HL-60 (cell line): Measurements from ENCODE around the gene ADSS1. TPM values are rescaled to one million over a fixed set of nuclear protein-coding genes. Genes with fewer than 3 reads are reported as not detected.

Experiments
- DNase-seq, 2 experiments: peaks; one replicate each; pipeline ENCODE4 v3.0.0-alpha.2; 2010 to 2020; ENCODE audit warnings: low read depth in 1 of 2, low spot score in 1 of 2
- H3K27ac ChIP-seq: fragments of 250-450 bp; sonication (Bioruptor Pico); replicated peaks from 2 replicates; pipeline ENCODE4 v1.5.1; 2020; ENCODE audit warnings: mild to moderate bottlenecking, moderate library complexity
- H3K27me3 ChIP-seq: fragments of 250-450 bp; sonication (Bioruptor Pico); 2 replicates; pipeline ENCODE4 v1.5.1; 2021; ENCODE audit warnings: mild to moderate bottlenecking, moderate library complexity; ENCODE audit not compliant: insufficient read depth, poor library complexity, severe bottlenecking
- H3K4me3 ChIP-seq: replicated peaks from 2 replicates; pipeline ENCODE4 v1.5.1; 2011; ENCODE audit warnings: mild to moderate bottlenecking, control low read depth, low read length; ENCODE audit not compliant: insufficient read depth
- CTCF ChIP-seq: IDR thresholded peaks from one replicate; pipeline ENCODE4 v1.5.1; 2011; ENCODE audit warnings: low read length, control low read depth, inconsistent platforms; ENCODE audit not compliant: insufficient read depth
- GABPA ChIP-seq: IDR thresholded peaks from 2 replicates; pipeline ENCODE4 v1.6.1; 2012; ENCODE audit warnings: low read depth
- POLR2AphosphoS5 ChIP-seq: IDR thresholded peaks from 2 replicates; pipeline ENCODE4 v1.6.1; 2012; ENCODE audit warnings: low read depth
- SPI1 ChIP-seq: IDR thresholded peaks from 2 replicates; pipeline ENCODE4 v1.6.1; 2012; ENCODE audit warnings: low read depth, mild to moderate bottlenecking, borderline replicate concordance
- microRNA-seq: library from miRNA; unstranded; fragments of <30 nt; microRNA quantifications from one replicate; pipeline ENCODE4, GENCODE V29; 2018
- TF ChIP-seq, protein P1 (sequence below): IDR thresholded peaks from 2 replicates; pipeline ENCODE4 v1.6.1; 2012; ENCODE audit warnings: low read depth; ENCODE audit not compliant: insufficient replicate concordance

Gene ADSS1

GRCh38 chr14:104795781-104796686, 72.0 kb downstream of the ADSS1 start:
- TF ChIP-seq SPI1 (no peak), GABPA (no peak), POLR2AphosphoS5 (no peak), CTCF (no peak)
- TF ChIP-seq, protein P1, sequence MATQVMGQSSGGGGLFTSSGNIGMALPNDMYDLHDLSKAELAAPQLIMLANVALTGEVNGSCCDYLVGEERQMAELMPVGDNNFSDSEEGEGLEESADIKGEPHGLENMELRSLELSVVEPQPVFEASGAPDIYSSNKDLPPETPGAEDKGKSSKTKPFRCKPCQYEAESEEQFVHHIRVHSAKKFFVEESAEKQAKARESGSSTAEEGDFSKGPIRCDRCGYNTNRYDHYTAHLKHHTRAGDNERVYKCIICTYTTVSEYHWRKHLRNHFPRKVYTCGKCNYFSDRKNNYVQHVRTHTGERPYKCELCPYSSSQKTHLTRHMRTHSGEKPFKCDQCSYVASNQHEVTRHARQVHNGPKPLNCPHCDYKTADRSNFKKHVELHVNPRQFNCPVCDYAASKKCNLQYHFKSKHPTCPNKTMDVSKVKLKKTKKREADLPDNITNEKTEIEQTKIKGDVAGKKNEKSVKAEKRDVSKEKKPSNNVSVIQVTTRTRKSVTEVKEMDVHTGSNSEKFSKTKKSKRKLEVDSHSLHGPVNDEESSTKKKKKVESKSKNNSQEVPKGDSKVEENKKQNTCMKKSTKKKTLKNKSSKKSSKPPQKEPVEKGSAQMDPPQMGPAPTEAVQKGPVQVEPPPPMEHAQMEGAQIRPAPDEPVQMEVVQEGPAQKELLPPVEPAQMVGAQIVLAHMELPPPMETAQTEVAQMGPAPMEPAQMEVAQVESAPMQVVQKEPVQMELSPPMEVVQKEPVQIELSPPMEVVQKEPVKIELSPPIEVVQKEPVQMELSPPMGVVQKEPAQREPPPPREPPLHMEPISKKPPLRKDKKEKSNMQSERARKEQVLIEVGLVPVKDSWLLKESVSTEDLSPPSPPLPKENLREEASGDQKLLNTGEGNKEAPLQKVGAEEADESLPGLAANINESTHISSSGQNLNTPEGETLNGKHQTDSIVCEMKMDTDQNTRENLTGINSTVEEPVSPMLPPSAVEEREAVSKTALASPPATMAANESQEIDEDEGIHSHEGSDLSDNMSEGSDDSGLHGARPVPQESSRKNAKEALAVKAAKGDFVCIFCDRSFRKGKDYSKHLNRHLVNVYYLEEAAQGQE = no peak
- Histone ChIP-seq H3K27ac (peak overlapping the region; percentile 66), H3K4me3 (peak overlapping the region; percentile 44), H3K27me3 (no peaks in the 10 kb centered on the region)
- no peak for DNase-seq

GRCh38 chr14:104796687-104797081, 72.7 kb downstream of the ADSS1 start:
- Histone ChIP-seq H3K27me3 (peaks cover 2% of the 10 kb centered on the region), H3K27ac (no peak overlapping the region), H3K4me3 (no peak overlapping the region)
- TF ChIP-seq POLR2AphosphoS5 (no peak), CTCF (no peak)
- DNase-seq = no peak

Small RNA genes lying within 50 kb of the gene (microRNA-seq; reads per million reads assigned to microRNA genes)
- not detected for gene MIR4710
